K562 (cell line): ENCODE results near the gene SARS1. TPM values are rescaled to one million over a fixed set of nuclear protein-coding genes. Genes with fewer than 3 reads are reported as not detected.

Source experiments
- AFF1 ChIP-seq, 2 experiments: fragments of 450-650 bp; IDR thresholded peaks; 2 replicates each; pipeline ENCODE4 v1.6.1; 2018; ENCODE audit warnings: mild to moderate bottlenecking in 2 of 2, low read depth in 1 of 2; ENCODE audit not compliant: partially characterized antibody in 2 of 2
- BACH1 ChIP-seq: fragments of 200-800 bp; sonication (Bioruptor generic); IDR thresholded peaks from 2 replicates; pipeline ENCODE4 v1.6.1; 2016; ENCODE audit warnings: missing genetic modification characterization, missing compliant biosample characterization
- BDP1 ChIP-seq: IDR thresholded peaks from 3 replicates; pipeline ENCODE4 v1.6.1; 2011; ENCODE audit not compliant: insufficient read length, insufficient read depth
- HDAC3 ChIP-seq: fragments of 450-650 bp; IDR thresholded peaks from 2 replicates; pipeline ENCODE4 v1.6.1; 2018; ENCODE audit warnings: borderline replicate concordance, mild to moderate bottlenecking, moderate library complexity; ENCODE audit not compliant: partially characterized antibody
- IRF9 ChIP-seq: fragments of 450-650 bp; IDR thresholded peaks from 2 replicates; pipeline ENCODE4 v1.6.1; 2016; ENCODE audit warnings: missing biosample characterization, missing genetic modification characterization
- POU5F1 ChIP-seq: fragments of 150-350 bp; IDR thresholded peaks from 2 replicates; pipeline ENCODE4 v1.6.1; 2014; ENCODE audit warnings: borderline replicate concordance, low read length, low read depth, mild to moderate bottlenecking; ENCODE audit not compliant: partially characterized antibody
- RBM15 ChIP-seq: fragments of 200-400 bp; formaldehyde crosslinking; IDR thresholded peaks from 2 replicates; pipeline ENCODE4 v1.6.1; 2018; ENCODE audit warnings: mild to moderate bottlenecking, low read length, moderate library complexity; ENCODE audit not compliant: insufficient read depth
- TAF7 ChIP-seq: fragments of 450-650 bp; IDR thresholded peaks from 2 replicates; pipeline ENCODE4 v1.6.1; 2016; ENCODE audit warnings: missing genetic modification characterization, missing compliant biosample characterization
- TCF15 ChIP-seq: fragments of 250-450 bp; sonication (Bioruptor Pico); IDR thresholded peaks from 2 replicates; pipeline ENCODE4 v1.8.0; 2022; ENCODE audit warnings: moderate library complexity, mild to moderate bottlenecking, inconsistent platforms
- TFAP4 ChIP-seq: sonication (generic); formaldehyde crosslinking; IDR thresholded peaks from 2 replicates; pipeline ENCODE4 v1.8.0; 2022; ENCODE audit warnings: missing genetic modification reagents, mild to moderate bottlenecking, moderate library complexity, borderline replicate concordance
- XRCC3 ChIP-seq: fragments of 450-650 bp; IDR thresholded peaks from 2 replicates; pipeline ENCODE4 v1.6.1; 2017; ENCODE audit warnings: mild to moderate bottlenecking, moderate library complexity
- ZBTB2 ChIP-seq: fragments of 450-650 bp; IDR thresholded peaks from 2 replicates; pipeline ENCODE4 v1.6.1; 2016; ENCODE audit warnings: antibody characterized with exemption
- ZFP36 ChIP-seq: fragments of 150-350 bp; IDR thresholded peaks from 2 replicates; pipeline ENCODE4 v1.6.1; 2018; ENCODE audit warnings: low read length, low read depth; ENCODE audit not compliant: partially characterized antibody
- ZNF175 ChIP-seq: fragments of 200-800 bp; sonication (Bioruptor generic); IDR thresholded peaks from 2 replicates; pipeline ENCODE4 v1.6.1; 2016; ENCODE audit warnings: low read depth, mild to moderate bottlenecking, missing genetic modification characterization, missing compliant biosample characterization
- ZNF277 ChIP-seq: fragments of 250-450 bp; sonication (Bioruptor Pico); IDR thresholded peaks from 2 replicates; pipeline ENCODE4 v1.8.0; 2022; ENCODE audit warnings: inconsistent platforms, mild to moderate bottlenecking, moderate library complexity, borderline replicate concordance
- polyA plus RNA-seq, 8 experiments: library from polyadenylated mRNA; depleted of rRNA in 4 of 8; stranded (reverse) in 5 of 8; unstranded in 3 of 8; fragments of >200 nt; fragmentation: Nextera tagmentation in 2 of 8; fragmentation: Illumina TruSeq in 1 of 8; extraction: Ambion mirVana in 2 of 8; extraction: Trizol in 1 of 8; gene quantifications; 2 replicates each; pipeline versions ENCODE4 v1.2.1 to v1.2.3, GENCODE V29; 2011 to 2014; ENCODE audit warnings: inconsistent platforms in 1 of 8, missing spikeins in 1 of 8
- total RNA-seq, 7 experiments: library from RNA; depleted of rRNA in 6 of 7; stranded (reverse); fragments of >200 nt in 6 of 7; fragmentation: Illumina TruSeq in 2 of 7; extraction: Trizol in 2 of 7; gene quantifications; 2 replicates each; pipeline versions ENCODE4 v1.2.1 to v1.2.3, GENCODE V29; 2011 to 2021; ENCODE audit warnings: low replicate concordance in 1 of 7

Gene SARS1
- total and polyA plus RNA-seq, 9 of the 15 experiments (the other 6 are each of a cell fraction or from before 2014, with no cell fraction given) = 221 to 623 (median 254) TPM

- TF ChIP-seq ZNF175 (CRISPR knock-in tag) (peak; percentile 61; the same call in 1 of the 2 replicates), ZFP36 (no peak), AFF1 (IDR thresholded peaks at IDR 0.05; ENCODE audit: low read depth in 1 of 2, partially characterized antibody in 2 of 2) (no peak), IRF9 (no peak), TAF7 (tag) (no peak), BACH1 (tag) (no peak), BDP1 (no peak), HDAC3 (no peak), ZBTB2 (0 out of 2 replicates have a peak, but pooled peaks have one; percentile 12), TFAP4 (CRISPR knock-in tag) (peak; percentile 94), POU5F1 (no peak), XRCC3 (no peak), RBM15 (no peak), ZNF277 (CRISPR knock-in tag) (no peak), TCF15 (CRISPR knock-in tag) (no peak)
Measured at GRCh38 chr1:109253803-109254620, 40.3 kb downstream of the SARS1 start (continued).
